ENCODE data around the gene NPY1R.

NPY1R gene

GRCh38 chr4:163350672-163351071 is 18.3 kb upstream of the NPY1R start:
- DNase-seq (ENCODE audit: extremely low read depth, low read depth), result no peak
- no peak for TF ChIP-seq CTCF (IDR thresholded peaks at IDR 0.05; ENCODE audit: low read depth, low read length)

GRCh38 chr4:163344147-163345125 is 12.0 kb upstream of the NPY1R start:
- DNase-seq (ENCODE audit: extremely low read depth, low read depth), result no peak
- no peak for TF ChIP-seq CTCF (IDR thresholded peaks at IDR 0.05; ENCODE audit: low read depth, low read length)

GRCh38 chr4:163343604-163344146 is 11.3 kb upstream of the NPY1R start, which contains the start of gene NPY5R:
Gene NPY5R, plus strand, starts transcription at chr4:163343892. Its CDS starts 6,382 bp downstream, at chr4:163350274.
- DNase-seq (ENCODE audit: extremely low read depth, low read depth), result no peak

GRCh38 chr4:163335384-163335783 is 3.0 kb upstream of the NPY1R start:
- no peak for DNase-seq (ENCODE audit: extremely low read depth, low read depth)
- TF ChIP-seq CTCF (IDR thresholded peaks at IDR 0.05; ENCODE audit: low read depth, low read length), result no peak

More at GRCh38 chr4:163343604-163344146, 11.3 kb upstream of the NPY1R start, which contains the start of gene NPY5R:
- TF ChIP-seq CTCF (IDR thresholded peaks at IDR 0.05; ENCODE audit: low read depth, low read length), result no peak

- no peak for TF ChIP-seq CTCF (IDR thresholded peaks at IDR 0.05; ENCODE audit: low read depth, low read length)
- DNase-seq (ENCODE audit: extremely low read depth, low read depth), result no peak
Measured at GRCh38 chr4:163331629-163332376, 593 bp downstream of the NPY1R start.

- TF ChIP-seq CTCF (IDR thresholded peaks at IDR 0.05; ENCODE audit: low read depth, low read length), result no peak
- DNase-seq (ENCODE audit: extremely low read depth, low read depth), result no peak
Measured at GRCh38 chr4:163330916-163331628, 1.3 kb downstream of the NPY1R start.
